NCI-H510A treated with DMSO at 0.1 percent for 48 hours (cell line): ENCODE data around the gene GALNT10.
A peak's percentile ranks its signal among the peaks of the same experiment; 100 is the strongest.

Experiments used
- DNase-seq: peaks from one replicate; lab custom pipeline; 2025; lab: John Stamatoyannopoulos, UW

GALNT10 gene

GRCh38 chr5:154406826-154407225 lies 216.3 kb downstream of the GALNT10 start:
- DNase-seq = no peak

GRCh38 chr5:154408811-154409210 lies 218.3 kb downstream of the GALNT10 start:
- DNase-seq = no peak

- no peak for DNase-seq
Observed at GRCh38 chr5:154409230-154409840, 218.8 kb downstream of the GALNT10 start.

GRCh38 chr5:154410008-154410407 lies 219.5 kb downstream of the GALNT10 start:
- DNase-seq = no peak

GRCh38 chr5:154410786-154411185 lies 220.3 kb downstream of the GALNT10 start:
- no peak for DNase-seq

- DNase-seq = no peak
Observed at GRCh38 chr5:154411338-154411737, 220.8 kb downstream of the GALNT10 start.

- no peak for DNase-seq
Observed at GRCh38 chr5:154412316-154412715, 221.8 kb downstream of the GALNT10 start.

GRCh38 chr5:154412925-154413324 lies 222.4 kb downstream of the GALNT10 start:
- DNase-seq = no peak

GRCh38 chr5:154415114-154415513 lies 224.6 kb downstream of the GALNT10 start:
- no peak for DNase-seq

GRCh38 chr5:154418344-154418820 lies 227.8 kb downstream of the GALNT10 start:
- no peak for DNase-seq

GRCh38 chr5:154419236-154419635 lies 228.7 kb downstream of the GALNT10 start:
- DNase-seq = no peak

- DNase-seq = no peak
Observed at GRCh38 chr5:154421868-154422267, 231.3 kb downstream of the GALNT10 start.

- DNase-seq = no peak
Observed at GRCh38 chr5:154422298-154422697, 231.8 kb downstream of the GALNT10 start.

- no peak for DNase-seq
Observed at GRCh38 chr5:154428208-154428607, 237.7 kb downstream of the GALNT10 start.

- no peak for DNase-seq
Observed at GRCh38 chr5:154429341-154429740, 238.8 kb downstream of the GALNT10 start.

- DNase-seq = no peak
Observed at GRCh38 chr5:154430466-154430865, 239.9 kb downstream of the GALNT10 start.

GRCh38 chr5:154430961-154431630 lies 240.6 kb downstream of the GALNT10 start:
- DNase-seq = no peak

GRCh38 chr5:154435226-154435625 lies 244.7 kb downstream of the GALNT10 start:
- DNase-seq = no peak

- no peak for DNase-seq
Observed at GRCh38 chr5:154437281-154437965, 246.9 kb downstream of the GALNT10 start.

- no peak for DNase-seq
Observed at GRCh38 chr5:154440540-154440939, 250.0 kb downstream of the GALNT10 start.

GRCh38 chr5:154442801-154443200 lies 252.3 kb downstream of the GALNT10 start:
- DNase-seq = no peak

- peak; percentile 21 for DNase-seq
Observed at GRCh38 chr5:154444556-154445421, 254.3 kb downstream of the GALNT10 start.
